Measurements from ENCODE around the gene ARMH1.

The ARMH1 gene

GRCh38 chr1:44723496-44724295, 49.2 kb downstream of the ARMH1 start:
- no peaks in the 10 kb centered on the region for H3K27me3 ChIP-seq (ENCODE audit: control insufficient read depth, low read length)
- peak overlapping the region; percentile 78 for H3K27ac ChIP-seq (ENCODE audit: low read depth, low read length)
- TF ChIP-seq, protein P1, sequence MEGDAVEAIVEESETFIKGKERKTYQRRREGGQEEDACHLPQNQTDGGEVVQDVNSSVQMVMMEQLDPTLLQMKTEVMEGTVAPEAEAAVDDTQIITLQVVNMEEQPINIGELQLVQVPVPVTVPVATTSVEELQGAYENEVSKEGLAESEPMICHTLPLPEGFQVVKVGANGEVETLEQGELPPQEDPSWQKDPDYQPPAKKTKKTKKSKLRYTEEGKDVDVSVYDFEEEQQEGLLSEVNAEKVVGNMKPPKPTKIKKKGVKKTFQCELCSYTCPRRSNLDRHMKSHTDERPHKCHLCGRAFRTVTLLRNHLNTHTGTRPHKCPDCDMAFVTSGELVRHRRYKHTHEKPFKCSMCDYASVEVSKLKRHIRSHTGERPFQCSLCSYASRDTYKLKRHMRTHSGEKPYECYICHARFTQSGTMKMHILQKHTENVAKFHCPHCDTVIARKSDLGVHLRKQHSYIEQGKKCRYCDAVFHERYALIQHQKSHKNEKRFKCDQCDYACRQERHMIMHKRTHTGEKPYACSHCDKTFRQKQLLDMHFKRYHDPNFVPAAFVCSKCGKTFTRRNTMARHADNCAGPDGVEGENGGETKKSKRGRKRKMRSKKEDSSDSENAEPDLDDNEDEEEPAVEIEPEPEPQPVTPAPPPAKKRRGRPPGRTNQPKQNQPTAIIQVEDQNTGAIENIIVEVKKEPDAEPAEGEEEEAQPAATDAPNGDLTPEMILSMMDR (IDR thresholded peaks at IDR 0.05; ENCODE audit: low read depth, low read length, poor library complexity, severe bottlenecking), result no peak
- no peak for TF ChIP-seq EZH2phosphoT487 (IDR thresholded peaks at IDR 0.05; ENCODE audit: borderline replicate concordance, low read length)
- peak overlapping the region; percentile 92 for H3K4me2 ChIP-seq (ENCODE audit: low read length)
- H3F3A ChIP-seq (ENCODE audit: control insufficient read depth, insufficient read depth), result peaks cover 11% of the 10 kb centered on the region
- H4K20me1 ChIP-seq (ENCODE audit: control insufficient read depth, insufficient read depth, low read depth, low read length), result no peaks in the 10 kb centered on the region
- H3K79me2 ChIP-seq (ENCODE audit: control insufficient read depth, low read length), result no peaks in the 10 kb centered on the region
- no peaks in the 10 kb centered on the region for H3K9me2 ChIP-seq (replicated peaks; ENCODE audit: control insufficient read depth, low read length)
- H3K36me3 ChIP-seq (ENCODE audit: control insufficient read depth, low read length), result no peaks in the 10 kb centered on the region
- H3K9me3 ChIP-seq (ENCODE audit: control insufficient read depth, insufficient read depth, low read length), result no peaks in the 10 kb centered on the region
- H3K4me1 ChIP-seq (ENCODE audit: control insufficient read depth, low read length), result peaks cover 58% of the 10 kb centered on the region
- H3K4me3 ChIP-seq (ENCODE audit: low read length), result peak overlapping the region; percentile 67

GRCh38 chr1:44724296-44724954, 49.9 kb downstream of the ARMH1 start:
- H3K9me2 ChIP-seq (replicated peaks; ENCODE audit: control insufficient read depth, low read length), result no peaks in the 10 kb centered on the region
- TF ChIP-seq, protein P1 (IDR thresholded peaks at IDR 0.05; ENCODE audit: low read depth, low read length, poor library complexity, severe bottlenecking), result no peak
- TF ChIP-seq EZH2phosphoT487 (IDR thresholded peaks at IDR 0.05; ENCODE audit: borderline replicate concordance, low read length), result no peak
- peaks cover 57% of the 10 kb centered on the region for H3K4me1 ChIP-seq (ENCODE audit: control insufficient read depth, low read length)
- H3K79me2 ChIP-seq (ENCODE audit: control insufficient read depth, low read length), result no peaks in the 10 kb centered on the region
- H3K4me2 ChIP-seq (ENCODE audit: low read length), result peak overlapping the region; percentile 92; the same call in 1 of the 2 replicates
- no peaks in the 10 kb centered on the region for H3K36me3 ChIP-seq (ENCODE audit: control insufficient read depth, low read length)
- no peaks in the 10 kb centered on the region for H3K27me3 ChIP-seq (ENCODE audit: control insufficient read depth, low read length)
- H4K20me1 ChIP-seq (ENCODE audit: control insufficient read depth, insufficient read depth, low read depth, low read length), result no peaks in the 10 kb centered on the region
- peaks cover 14% of the 10 kb centered on the region for H3F3A ChIP-seq (ENCODE audit: control insufficient read depth, insufficient read depth)
- no peak overlapping the region for H3K27ac ChIP-seq (ENCODE audit: low read depth, low read length)
- H3K4me3 ChIP-seq (ENCODE audit: low read length), result no peak overlapping the region
- no peaks in the 10 kb centered on the region for H3K9me3 ChIP-seq (ENCODE audit: control insufficient read depth, insufficient read depth, low read length)

- peaks cover 16% of the 10 kb centered on the region for H3F3A ChIP-seq (ENCODE audit: control insufficient read depth, insufficient read depth)
- TF ChIP-seq, protein P1 (IDR thresholded peaks at IDR 0.05; ENCODE audit: low read depth, low read length, poor library complexity, severe bottlenecking), result no peak
- no peak for TF ChIP-seq EZH2phosphoT487 (IDR thresholded peaks at IDR 0.05; ENCODE audit: borderline replicate concordance, low read length)
- H3K9me2 ChIP-seq (replicated peaks; ENCODE audit: control insufficient read depth, low read length), result no peaks in the 10 kb centered on the region
- no peak overlapping the region for H3K4me3 ChIP-seq (ENCODE audit: low read length)
- H3K27ac ChIP-seq (ENCODE audit: low read depth, low read length), result no peak overlapping the region
- H4K20me1 ChIP-seq (ENCODE audit: control insufficient read depth, insufficient read depth, low read depth, low read length), result no peaks in the 10 kb centered on the region
- no peaks in the 10 kb centered on the region for H3K79me2 ChIP-seq (ENCODE audit: control insufficient read depth, low read length)
- peaks cover 54% of the 10 kb centered on the region for H3K4me1 ChIP-seq (ENCODE audit: control insufficient read depth, low read length)
- H3K9me3 ChIP-seq (ENCODE audit: control insufficient read depth, insufficient read depth, low read length), result no peaks in the 10 kb centered on the region
- H3K4me2 ChIP-seq (ENCODE audit: low read length), result no peak overlapping the region
- no peaks in the 10 kb centered on the region for H3K27me3 ChIP-seq (ENCODE audit: control insufficient read depth, low read length)
- H3K36me3 ChIP-seq (ENCODE audit: control insufficient read depth, low read length), result no peaks in the 10 kb centered on the region
These were observed 50.6 kb downstream of the ARMH1 start for GRCh38 chr1:44724955-44725698.

Data from DOHH2 (cell line).